ENCODE results near the gene SERPINA3.
"Not testable (repeated sequence)": the region's sequence is repeated elsewhere in the genome, so short reads cannot be mapped to it uniquely, and the experiment has no call there.

SERPINA3 gene

GRCh38 chr14:94631050-94631449 lies 18.9 kb downstream of the SERPINA3 start:
- no peak for DNase-seq (ENCODE audit: low read depth in 2 of 3, low spot score in 2 of 3)

- no peak for DNase-seq (ENCODE audit: low read depth in 2 of 3, low spot score in 2 of 3)
Observed at GRCh38 chr14:94631536-94632304, 19.5 kb downstream of the SERPINA3 start.

- DNase-seq (ENCODE audit: low read depth in 2 of 3, low spot score in 2 of 3) = no peak
Observed at GRCh38 chr14:94632305-94632590, 20.1 kb downstream of the SERPINA3 start.

GRCh38 chr14:94633121-94633520 lies 20.9 kb downstream of the SERPINA3 start:
- DNase-seq (ENCODE audit: low read depth in 2 of 3, low spot score in 2 of 3) = no peak

- no peak for DNase-seq (ENCODE audit: low read depth in 2 of 3, low spot score in 2 of 3)
Observed at GRCh38 chr14:94635154-94635553, 23.0 kb downstream of the SERPINA3 start.

- no peak for DNase-seq (ENCODE audit: low read depth in 2 of 3, low spot score in 2 of 3)
Observed at GRCh38 chr14:94636744-94637412, 24.7 kb downstream of the SERPINA3 start.

- DNase-seq (ENCODE audit: low read depth in 2 of 3, low spot score in 2 of 3) = not testable (repeated sequence)
Observed at GRCh38 chr14:94637814-94638213, 25.6 kb downstream of the SERPINA3 start.

- DNase-seq (ENCODE audit: low read depth in 2 of 3, low spot score in 2 of 3) = no peak
Observed at GRCh38 chr14:94638339-94638738, 26.1 kb downstream of the SERPINA3 start.

- no peak for DNase-seq (ENCODE audit: low read depth in 2 of 3, low spot score in 2 of 3)
Observed at GRCh38 chr14:94638961-94639817, 27.0 kb downstream of the SERPINA3 start.

GRCh38 chr14:94640721-94641631 lies 28.8 kb downstream of the SERPINA3 start:
- DNase-seq (ENCODE audit: low read depth in 2 of 3, low spot score in 2 of 3) = no peak

GRCh38 chr14:94641632-94641955 lies 29.4 kb downstream of the SERPINA3 start:
- no peak for DNase-seq (ENCODE audit: low read depth in 2 of 3, low spot score in 2 of 3)

GRCh38 chr14:94643316-94644101 lies 31.3 kb downstream of the SERPINA3 start:
- no peak for DNase-seq (ENCODE audit: low read depth in 2 of 3, low spot score in 2 of 3)

GRCh38 chr14:94644102-94644535 lies 31.9 kb downstream of the SERPINA3 start:
- DNase-seq (ENCODE audit: low read depth in 2 of 3, low spot score in 2 of 3) = no peak

GRCh38 chr14:94646066-94646465 lies 33.9 kb downstream of the SERPINA3 start:
- no peak for DNase-seq (ENCODE audit: low read depth in 2 of 3, low spot score in 2 of 3)

GRCh38 chr14:94646481-94646880 lies 34.3 kb downstream of the SERPINA3 start:
- no peak for DNase-seq (ENCODE audit: low read depth in 2 of 3, low spot score in 2 of 3)

- no peak for DNase-seq (ENCODE audit: low read depth in 2 of 3, low spot score in 2 of 3)
Observed at GRCh38 chr14:94648801-94649200, 36.6 kb downstream of the SERPINA3 start.

GRCh38 chr14:94649543-94650443 lies 37.6 kb downstream of the SERPINA3 start:
- DNase-seq (ENCODE audit: low read depth in 2 of 3, low spot score in 2 of 3) = no peak

- DNase-seq (ENCODE audit: low read depth in 2 of 3, low spot score in 2 of 3) = no peak
Observed at GRCh38 chr14:94650444-94650775, 38.2 kb downstream of the SERPINA3 start.

Measured in activated CD8-positive, alpha-beta memory T cell treated with anti-CD3 and anti-CD28 coated beads for 48 hours (primary cell).